Endothelial cell of hepatic sinusoid (primary cell): ENCODE measurements around the gene EPHA2.
"Not testable (repeated sequence)": the region's sequence is repeated elsewhere in the genome, so short reads cannot be mapped to it uniquely, and the experiment has no call there.

Experiments used
- in situ Hi-C: cut with HindIII; loops from 2 replicates; pipeline ENCODE4 v1.10.0; 2017; ENCODE audit warnings: low sequenced_read_pairs

The EPHA2 gene

DNA sequence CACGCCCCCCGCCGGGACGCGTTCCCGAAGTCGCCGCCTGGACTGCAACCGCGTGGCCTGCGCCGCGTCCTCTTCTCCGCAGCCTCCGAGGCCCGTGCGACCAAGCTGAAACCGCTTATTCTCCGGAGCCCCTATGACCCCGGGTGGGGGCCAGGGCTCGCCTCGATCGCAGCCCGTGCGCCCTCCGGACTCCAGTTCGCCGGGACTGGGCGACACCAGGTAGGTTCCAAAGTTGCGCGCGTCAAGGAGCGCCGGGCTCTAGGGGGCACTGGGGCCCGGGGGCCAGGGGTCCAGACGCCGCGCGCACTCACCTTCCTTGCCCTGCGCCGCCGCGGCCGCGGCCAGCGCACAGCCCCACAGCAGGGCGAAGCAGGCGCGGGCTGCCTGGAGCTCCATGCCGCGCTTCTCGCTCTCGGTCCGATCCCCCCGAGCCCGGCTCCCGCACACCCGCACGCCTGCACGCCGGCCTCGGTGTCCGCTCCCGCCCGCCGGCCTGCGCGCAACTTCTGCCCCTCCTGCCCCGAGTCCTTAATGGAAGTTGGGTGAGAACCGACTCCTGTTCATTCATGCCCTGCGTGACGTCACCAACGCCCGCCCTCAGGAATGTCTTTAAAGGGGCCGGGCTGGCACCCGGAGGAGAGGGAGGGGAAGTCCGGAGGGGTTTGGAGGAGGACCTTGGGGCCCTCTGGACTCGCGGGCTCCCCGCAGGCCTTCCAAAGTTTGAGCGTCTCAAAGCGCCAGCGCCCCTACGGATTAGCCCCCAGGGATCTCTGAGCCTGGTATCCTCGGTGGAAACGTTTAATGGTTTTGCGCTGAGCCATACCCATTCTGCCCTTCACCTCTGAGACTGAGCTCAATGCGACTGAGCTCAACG, at the start of gene EPHA2:
EPHA2 (minus strand) TSS at position 533 of the 874 bp plus-strand sequence; CDS start at position 396, 137 bp downstream.
- in situ Hi-C loops: no loop called here

DNA sequence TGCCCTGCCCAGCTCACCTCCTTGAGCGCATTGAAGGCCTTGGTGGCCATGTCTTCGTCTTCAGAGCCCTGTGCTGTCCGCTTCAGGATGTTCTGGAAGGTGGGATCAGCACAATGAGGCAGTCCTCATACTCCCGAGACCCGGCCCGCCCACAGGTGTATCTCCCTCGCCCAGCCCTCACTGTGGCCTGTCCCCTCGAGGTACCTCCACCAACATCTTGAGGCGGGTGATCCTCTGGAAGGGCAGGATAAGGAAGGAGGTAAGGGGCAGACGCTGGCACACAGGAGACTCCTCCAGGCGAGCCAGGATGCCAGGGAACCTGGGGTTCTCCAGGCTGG, 49.4 kb upstream of the EPHA2 start:
- in situ Hi-C loops: no loop called here

DNA sequence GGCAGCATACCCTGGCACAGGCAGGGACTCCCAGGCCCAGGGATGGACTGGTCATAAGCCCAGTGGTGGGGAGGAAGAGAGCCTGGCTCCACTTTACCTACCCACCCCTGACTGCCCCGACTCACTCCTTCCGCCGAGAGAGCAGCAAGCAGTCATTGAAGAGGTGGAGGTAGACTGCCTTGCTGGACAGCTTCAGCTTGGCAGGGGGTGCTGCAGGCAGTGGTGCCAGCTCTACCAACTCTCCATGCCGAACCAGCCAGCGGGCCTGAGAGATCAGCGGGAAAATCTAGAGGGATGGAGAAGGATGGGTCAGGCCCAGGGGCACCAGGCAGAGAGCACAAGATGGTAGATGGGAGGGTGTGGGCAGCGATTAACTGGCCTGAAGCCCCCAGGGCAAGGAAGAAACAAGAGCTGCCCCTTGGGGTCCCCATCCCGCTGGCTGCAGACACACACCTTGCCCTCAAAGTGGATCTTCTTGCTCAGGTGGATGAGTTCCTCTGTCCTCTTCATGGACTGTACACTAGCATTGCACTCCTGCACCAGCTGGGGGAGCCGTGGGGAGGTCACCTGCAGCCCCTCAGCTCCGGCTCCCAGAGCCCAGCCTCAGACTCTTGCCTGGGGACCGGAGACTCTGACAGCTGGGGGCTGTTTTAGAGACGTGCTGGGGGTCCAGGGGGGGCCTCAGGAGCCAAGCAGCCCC, 48.9 kb upstream of the EPHA2 start:
- in situ Hi-C loops: no loop called here

DNA sequence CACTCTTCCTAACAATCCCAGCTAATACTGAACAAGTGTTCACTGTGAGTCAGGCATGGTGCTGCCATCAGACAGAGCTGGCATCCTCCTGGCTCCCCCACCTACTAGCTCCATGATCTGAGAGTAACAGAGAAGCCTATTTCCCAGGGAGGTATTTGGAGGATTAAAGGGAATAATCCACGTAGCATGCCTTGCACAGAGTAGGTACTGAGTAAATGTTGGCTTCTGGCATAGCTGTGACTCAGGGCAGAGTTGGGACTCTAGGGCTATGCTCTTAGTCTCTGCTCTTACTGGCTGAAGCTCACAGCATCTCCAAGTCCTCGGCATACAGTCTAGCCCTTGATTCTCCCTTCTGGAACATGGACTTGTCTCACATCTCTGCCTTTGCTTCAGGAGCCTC, 48.3 kb upstream of the EPHA2 start:
- in situ Hi-C loops: no loop called here

DNA sequence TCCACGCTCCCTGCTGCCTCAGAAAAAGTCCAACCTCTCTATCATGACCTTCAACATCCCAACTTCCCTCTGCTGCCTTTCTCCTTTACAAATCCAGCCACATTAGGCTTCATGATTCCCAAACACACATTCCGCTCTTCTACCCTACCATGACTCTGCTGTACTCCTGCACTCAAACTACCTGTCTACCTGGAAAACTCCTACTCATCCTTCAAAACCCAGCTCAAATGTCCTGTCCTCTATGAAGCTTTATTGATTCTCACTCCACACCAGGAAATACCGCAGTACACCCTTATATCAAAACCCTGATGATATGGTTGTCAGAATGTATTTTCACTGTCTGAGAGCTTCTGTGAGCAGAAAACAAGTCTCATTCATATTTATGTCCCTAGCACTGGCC, 47.7 kb upstream of the EPHA2 start:
- in situ Hi-C loops: no loop called here

DNA sequence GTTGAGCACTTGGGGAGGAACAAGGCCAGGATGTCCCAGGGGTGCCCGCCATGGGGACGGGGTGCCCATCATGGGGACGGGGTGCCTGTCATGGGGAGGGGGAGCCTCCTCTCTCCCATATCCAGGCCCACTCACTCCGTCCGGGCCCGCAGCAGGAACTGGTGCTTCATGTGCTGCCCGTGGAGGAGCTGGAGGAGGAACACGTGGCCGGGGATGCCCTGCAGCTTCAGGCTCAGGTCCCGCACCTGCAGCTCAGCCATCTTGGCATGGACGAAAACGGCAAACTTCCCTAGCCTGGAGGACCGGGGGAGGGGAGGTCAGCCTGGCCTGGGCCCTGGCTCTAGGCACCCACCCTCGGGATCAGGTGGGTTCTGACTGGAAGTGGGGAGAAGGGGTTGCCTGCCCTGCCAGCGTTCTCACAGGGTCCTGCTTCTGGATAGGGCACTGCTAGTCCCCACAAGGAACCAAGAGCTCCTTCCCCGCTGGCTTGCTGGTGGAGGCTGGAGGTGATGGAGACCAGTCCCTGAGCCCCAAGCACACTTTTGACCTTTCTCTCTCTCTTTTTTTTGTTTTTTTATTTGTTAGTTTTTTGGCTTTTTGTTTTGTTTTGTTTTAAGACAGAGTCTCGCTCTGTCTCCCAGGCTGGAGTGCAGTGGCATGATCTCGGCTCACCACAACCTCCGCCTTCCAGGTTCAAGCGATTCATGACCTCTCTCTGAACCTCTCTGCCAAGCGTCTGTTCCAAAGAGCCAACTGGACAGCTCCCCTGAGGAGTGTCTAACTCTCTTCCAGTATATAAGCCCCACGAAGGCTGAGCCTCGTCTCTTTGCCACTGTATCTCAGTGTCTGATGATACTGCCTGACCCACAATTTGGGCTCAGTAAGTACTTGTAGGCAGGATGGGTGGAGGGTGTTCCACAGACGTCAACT, 46.7 kb upstream of the EPHA2 start:
- in situ Hi-C loops: no loop called here

DNA sequence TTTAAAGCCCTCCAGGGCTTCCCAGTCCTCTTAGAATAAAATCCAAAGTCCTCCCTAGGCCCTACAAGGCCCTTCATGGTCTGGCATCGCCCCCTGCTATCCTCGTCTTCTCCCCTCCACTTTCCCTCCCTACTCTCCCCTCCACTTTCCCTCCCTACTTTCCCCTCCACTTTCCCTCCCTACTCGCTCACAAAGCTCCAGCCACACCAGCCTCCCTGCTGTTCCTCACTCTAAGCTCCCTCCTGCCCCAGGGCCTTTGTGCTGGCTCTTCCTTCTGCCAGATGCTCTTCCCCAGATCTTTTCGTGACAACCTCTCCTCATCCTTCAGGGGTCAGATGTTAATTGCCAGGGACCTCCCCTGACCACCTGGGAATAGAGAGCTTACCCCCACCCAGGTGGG, 43.8 kb upstream of the EPHA2 start:
- in situ Hi-C loops: no loop called here

DNA sequence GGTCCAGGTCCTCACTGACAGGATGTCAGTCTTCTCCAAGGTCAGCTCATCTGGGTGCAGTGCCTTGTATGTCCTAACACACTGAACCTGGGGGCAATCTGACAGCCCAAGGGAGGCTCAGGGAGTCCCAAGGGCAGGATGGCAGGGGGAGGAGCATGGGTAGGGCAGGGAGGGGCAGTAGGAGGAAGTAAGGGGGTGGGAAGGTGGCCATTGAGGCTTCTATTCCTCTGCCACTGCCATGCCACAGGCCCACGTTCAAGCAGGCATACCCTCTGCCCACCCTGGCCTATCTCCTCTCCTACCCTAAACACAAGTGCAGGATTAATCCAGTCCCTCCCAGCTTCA, 43.3 kb upstream of the EPHA2 start:
- in situ Hi-C loops: no loop called here

DNA sequence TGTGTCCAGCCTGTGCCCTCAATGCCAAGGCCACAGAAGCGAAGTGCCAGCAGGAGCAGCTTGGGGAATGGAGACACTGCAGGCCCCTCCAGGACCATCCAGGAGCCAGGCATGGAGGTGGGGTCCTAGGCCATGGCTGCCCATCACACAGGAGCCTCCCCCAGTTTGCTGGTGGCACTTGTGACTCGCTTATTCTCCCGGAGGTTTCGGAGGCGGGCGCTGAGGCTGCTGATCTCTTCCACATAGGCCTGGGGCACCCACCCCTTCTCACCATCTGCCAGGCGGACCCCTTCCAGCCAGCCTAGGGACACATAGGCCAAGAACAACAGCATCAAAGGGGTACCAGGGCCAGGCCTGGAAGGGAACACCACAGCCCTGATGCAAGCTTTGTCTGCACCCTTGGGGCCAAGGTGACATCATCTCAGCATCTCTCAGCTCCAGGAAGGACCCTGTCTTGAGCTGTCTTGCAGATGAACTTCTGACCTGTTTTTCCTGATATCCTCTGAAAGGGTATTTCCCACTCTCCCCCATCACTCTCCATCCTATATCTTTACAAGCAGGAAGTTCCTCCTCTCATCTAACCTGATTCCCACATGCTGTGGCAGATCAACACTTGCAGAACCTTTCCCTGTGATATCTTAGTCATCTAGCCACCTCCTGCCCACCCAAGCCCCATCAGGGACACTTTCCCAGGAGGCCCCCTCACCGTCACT, 42.7 kb upstream of the EPHA2 start:
- in situ Hi-C loops: no loop called here

DNA sequence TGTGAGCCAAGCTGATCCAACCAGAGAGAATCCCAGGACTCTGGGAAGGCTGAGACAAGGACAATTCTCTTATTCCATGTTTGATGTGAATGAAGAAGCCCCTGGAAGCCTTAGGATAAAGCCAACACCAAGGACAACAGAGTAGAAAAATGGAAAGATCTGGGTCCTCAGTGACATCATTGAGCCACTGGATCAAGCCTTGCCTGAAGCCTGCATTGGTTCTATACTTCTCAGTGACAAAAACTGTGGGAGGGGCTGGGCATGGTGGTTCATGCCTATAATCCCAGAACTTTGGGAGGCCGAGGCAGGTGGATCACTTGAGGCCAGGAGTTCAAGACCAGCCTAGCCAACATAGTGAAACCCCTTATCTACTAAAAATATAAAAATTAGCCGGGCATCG, 41.0 kb upstream of the EPHA2 start:
- in situ Hi-C loops: no loop called here

DNA sequence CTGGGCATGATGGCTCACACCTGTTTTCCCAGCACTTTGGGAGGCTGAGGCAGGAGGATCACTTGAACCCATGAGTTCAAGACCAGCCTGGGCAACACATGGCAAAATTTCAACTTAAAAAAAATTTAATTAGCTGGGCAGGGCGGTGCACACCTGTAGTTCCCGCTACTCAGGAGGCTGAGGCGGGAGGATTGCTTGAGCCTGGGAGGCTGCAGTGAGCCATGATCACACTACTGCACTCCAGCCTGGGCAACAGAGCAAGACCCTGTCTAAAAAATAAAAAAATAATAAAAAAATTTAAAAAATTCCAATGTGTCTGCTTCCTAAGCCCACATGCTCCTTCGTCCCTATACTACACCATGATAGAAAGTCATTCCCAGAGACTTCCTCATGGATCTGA, 40.3 kb upstream of the EPHA2 start:
- in situ Hi-C loops: not testable (repeated sequence)

DNA sequence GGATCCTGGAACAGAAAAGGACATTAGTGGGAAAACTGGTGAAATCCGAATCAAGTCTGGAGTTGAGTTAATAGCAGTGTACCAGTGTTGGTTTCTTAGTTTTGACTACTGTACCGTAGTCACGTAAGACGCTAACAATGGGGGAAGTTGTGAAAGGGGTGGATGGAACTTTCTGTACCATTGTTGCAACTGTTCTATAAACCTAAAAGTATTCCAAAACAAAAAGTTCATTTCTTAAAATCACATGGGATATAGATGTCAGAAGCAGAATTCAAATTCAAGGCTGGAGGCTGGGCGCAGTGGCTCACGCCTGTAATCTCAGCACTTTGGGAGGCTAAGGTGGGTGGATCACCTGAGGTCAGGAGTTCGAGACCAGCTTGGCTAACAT, 39.6 kb upstream of the EPHA2 start:
- in situ Hi-C loops: no loop called here

DNA sequence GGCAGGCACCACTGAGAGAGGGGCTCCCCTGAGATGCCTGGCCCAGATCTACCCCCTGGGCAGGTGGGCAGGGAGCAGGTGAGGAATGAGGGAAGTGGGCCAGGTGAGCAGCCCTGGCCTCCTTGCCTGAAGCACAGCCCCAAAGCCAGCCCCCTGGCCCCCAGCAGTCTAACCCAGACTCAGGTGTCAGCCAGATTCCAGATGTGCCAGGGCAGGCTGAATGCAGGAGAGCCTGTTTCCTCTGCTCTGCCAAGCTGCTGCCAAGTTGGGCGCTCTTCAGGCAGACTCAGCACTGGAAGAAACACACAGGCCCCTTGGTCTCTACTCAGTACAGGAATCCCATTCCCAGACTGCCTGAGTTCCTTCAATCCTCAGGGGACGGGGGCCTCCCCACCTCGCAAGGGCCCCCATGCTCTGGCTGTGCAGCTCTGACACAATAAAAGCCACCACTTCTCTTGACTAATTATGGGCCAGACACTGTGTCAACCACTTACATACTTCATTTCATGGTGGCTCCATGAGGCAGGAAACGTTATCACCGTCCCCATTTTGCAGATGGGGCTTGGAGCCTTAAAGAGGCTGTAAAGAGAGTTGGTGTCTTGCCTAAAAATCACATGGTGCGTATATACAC, 36.2 kb upstream of the EPHA2 start:
- in situ Hi-C loops: no loop called here

DNA sequence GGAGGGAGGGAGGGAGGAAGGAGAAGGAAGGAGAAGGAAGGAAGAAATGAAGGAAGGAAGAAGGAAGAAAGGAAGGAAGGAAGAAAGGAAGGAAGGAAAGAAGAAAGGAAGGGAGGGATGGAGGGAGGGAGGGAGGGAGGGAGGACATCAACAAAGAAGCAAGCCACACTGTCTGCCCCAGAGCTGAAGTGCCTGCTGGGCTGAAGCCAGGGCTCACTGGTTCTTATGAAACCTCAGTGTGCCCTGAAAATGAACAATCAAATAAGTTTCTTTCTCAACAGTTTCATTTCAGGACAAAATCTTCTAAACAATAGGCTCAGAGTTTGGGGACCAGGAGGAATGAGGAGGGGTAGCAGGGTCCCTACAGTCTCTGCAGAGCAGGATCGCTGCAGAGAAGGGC, 35.4 kb upstream of the EPHA2 start:
- in situ Hi-C loops: no loop called here

DNA sequence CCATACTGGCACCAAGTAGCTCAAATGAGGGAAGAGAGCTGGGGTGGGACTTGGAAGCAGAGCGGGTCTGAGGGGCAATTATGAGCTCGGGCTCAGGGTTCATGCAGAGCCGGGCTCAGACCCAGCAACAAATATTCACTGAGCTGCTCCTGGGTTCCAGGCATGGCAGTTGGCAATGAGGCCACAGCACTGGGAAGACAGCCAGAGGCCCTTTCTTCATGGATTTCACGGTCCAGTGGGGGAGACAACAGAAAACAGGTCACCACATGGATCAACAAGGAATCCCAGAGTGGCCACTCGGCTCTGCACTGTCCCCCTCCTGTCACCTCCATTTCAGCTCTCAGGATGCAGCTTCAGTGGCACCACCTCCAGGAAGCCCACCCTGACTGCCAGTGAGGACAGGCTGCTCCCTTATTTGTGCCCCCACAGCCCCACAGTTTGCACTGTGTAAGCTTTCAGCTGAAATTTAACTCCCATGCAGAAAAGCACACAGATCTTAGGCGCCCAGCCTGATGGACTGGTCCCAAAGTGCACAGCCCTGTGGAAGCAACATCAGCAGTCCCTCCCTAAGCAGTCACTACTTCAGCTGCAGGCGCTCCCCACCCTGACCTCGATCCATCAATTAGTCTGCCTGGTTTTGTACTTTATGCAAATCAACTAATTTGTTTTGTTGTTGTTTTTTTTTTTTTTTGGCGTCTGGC, 34.2 kb upstream of the EPHA2 start:
- in situ Hi-C loops: no loop called here

DNA sequence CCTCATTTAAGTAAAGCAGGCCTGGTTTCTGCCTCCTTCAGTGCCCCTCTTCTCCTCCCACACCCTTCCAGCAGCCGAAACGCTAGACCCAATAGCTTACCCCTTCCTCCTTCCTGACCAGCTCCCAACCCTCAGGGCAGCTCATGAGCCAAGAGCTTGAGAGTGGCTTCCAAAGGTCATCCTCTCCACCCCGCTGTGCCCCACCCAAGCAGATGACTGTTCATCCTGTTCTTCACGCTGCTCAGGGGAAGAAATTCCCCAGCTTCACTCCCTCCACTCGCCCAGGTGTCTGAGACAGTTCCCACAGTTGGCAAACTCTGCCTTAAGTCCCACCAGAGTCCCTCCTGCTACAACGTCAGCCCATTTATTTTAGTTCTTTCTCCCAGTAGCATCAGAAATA, 33.1 kb upstream of the EPHA2 start:
- in situ Hi-C loops: no loop called here

DNA sequence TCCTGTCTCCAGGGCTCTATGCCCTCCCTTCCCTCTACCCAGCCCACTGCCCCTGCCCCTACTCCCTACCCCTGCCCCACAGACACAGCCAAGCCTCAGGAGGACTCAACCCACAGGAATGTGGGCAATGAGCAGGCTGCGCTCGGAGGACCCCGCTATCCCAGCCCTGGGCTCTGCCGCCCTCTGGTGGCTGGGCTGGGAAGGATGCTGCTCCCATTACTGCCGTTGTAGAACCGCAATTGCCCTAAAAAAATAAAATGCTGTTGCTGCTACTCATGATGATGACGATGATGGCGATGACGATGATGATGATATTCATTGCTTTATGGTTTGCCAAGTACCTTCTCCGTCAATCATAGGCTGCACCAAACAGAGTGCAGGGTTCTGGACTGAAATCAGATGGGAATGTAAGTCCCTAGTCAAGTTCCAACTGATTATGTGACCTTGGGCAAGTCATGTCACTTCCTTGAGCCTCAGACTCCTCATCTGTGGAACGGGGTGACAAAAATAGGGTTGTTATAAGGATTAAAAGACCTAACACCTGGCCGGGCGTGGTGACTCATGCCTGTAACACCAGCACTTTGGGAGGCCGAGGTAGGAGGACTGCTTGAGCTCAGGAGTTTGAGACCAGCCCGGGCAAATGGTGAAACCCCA, 32.0 kb upstream of the EPHA2 start:
- in situ Hi-C loops: no loop called here

DNA sequence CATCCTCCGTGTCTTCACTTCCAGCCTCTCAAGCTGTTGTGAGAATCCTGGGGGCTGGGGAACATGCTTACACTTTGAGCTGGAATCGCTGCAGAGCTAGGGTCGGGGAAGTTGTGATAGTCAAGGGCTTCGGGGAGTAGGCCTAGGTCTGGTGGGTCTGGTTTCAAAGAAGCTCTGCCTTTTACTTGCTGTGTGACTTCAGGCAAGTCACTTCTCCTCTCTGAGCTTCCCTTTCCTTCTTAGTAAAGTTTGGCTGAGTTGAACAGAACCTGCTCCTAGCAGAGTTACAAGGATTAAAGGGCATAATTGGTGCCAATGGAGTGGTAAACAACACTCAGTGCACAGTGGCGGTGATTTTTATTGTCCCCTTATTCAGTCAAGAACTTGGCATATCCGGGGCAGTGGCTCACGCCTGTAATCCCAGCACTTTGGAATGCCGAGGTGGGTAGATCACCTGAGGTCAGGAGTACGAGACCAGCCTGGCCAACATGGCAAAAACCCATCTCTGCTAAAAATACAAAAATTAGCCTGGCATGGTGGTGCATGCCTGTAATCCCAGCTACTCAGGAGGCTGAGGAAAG, 30.9 kb upstream of the EPHA2 start:
- in situ Hi-C loops: no loop called here
